ENCODE data around the gene POU2F2.
A peak's percentile ranks its signal among the peaks of the same experiment; 100 is the strongest.
"Not testable (repeated sequence)": the region's sequence is repeated elsewhere in the genome, so short reads cannot be mapped to it uniquely, and the experiment has no call there.

The POU2F2 gene

DNA sequence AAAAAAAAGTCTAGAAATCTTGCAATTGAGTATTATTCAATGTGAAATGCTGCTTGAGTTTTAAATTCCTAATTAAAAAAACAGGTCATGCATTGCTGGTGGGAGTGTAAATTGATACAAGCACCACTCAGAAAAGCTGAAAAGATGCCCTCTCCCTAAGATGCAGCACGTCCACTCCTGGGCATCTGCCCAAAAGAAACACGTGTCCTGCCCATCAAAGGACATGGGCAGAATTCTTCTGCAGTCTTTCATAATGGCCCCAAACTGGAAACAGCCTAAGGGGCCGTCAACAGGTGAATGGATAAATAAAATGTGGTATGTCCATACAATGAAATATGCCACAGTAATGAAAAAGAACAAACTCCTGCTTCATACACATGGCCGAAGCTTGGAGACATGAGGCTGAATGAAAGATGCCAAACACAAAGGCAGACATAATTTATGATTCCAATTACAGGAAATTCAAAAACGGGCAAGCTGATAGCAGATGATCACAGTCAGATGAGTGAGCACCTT, 7.8 kb downstream of the POU2F2 start:
- DNase-seq, result no peak

DNA sequence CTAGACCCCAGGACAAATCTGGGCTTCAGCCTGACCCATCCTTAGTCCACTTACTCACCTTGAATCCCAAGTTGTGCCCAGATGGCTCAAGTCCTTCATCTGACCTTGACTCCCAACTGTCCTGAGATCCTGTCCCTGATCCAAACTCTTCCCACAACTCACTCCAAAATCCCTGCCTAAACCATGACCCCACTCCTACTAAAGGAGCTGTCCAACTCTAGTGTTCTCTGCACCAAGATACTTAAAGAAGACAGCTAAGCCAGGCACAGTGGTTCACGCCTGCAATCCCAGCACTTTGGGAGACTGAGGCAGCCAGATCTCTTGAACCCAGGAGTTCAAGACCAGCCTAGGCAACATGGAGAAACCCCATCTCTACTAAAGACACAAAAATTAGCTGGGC, 8.5 kb downstream of the POU2F2 start:
- no peak for DNase-seq

DNA sequence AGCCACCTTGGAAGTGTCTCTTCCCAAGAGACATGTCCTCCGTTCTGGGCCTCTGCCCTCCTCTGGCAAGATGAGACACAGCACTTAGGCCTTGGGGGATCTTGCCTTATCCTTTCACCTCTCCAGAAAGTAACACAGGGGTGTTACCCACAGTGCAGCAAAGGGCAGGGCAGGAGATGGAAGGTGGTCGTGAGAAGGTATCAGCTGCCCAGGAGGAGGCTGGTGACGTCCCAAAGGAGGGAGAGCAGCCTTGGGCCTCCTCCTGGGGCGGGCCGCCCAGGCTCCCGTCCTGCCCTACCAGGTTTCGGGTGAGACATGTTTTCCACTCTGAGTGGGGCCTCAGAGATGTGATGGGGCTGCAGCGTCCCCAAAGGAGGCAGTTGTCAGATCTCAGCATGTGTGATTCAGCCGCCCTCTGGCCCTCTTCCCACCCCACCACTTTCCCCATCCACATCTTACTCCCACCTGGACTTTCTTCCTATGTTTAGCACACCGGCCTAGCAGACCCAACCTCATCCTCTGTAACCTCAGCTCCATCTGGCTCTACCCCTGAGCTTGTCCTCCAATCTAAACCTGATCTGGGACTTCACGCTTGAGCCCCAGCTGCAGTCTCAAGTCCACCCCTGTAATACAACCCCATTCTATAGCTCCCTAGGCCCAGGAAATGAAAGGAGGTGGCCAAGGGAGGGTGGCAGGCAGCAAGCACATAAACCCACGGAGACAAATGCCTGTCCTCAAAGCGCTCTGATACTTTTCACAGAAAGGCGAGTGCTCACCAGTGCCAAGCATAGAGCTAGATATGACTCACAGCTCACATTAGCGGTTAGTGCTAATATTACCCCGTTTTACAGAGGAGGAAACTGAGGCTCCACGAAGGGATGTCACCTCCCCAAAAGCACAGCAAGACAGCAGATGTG, 9.3 kb downstream of the POU2F2 start:
- DNase-seq, result no peak

DNA sequence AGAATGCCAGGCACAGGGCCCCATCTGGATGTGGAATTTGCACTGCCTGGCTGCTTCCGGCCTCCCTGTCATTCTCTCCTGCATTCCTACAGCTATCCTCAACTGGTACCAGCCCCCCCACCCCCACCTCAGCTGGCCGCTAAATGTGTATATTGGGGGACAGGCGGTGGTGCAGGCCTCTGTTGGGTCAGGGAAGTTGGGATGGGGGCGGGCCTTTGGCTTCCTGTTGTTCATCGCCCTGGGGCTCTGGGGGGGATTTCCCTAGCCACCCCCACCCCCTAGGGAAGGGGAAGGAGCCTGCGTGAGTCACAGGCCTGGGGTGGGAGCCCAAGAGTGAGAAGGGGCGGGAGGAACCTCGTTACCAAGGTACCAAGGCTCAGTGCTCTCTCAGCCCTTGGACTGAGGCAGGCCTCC, 10.6 kb downstream of the POU2F2 start:
- no peak for DNase-seq

DNA sequence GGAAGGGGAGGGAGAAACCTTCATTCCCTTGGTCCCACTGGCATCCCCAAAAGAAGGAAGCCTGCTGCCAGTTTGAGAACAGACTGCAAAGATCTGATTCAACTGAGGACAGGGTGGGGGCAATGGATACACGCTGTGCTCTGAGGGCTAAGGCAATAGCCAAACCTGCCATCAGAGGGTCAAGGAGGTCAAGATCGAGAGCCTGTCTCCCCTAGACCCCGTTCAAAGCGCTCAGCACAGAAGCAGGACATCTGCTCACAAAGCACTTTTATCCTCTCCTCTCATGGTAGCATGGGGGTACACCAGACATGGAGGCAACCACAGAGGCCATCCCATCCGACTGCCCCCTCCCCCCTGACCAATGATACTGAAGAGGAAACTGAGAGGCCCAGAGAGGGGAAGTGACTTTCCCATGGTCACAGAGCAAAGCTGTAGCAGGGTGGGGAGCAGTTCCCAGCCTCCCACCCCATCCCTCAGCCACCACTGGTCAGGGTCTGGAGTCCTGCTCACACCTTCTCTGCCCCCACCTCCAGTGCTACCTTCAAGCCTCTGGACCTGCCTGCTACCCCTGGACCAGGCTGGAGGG, 11.1 kb downstream of the POU2F2 start:
- no peak for DNase-seq

DNA sequence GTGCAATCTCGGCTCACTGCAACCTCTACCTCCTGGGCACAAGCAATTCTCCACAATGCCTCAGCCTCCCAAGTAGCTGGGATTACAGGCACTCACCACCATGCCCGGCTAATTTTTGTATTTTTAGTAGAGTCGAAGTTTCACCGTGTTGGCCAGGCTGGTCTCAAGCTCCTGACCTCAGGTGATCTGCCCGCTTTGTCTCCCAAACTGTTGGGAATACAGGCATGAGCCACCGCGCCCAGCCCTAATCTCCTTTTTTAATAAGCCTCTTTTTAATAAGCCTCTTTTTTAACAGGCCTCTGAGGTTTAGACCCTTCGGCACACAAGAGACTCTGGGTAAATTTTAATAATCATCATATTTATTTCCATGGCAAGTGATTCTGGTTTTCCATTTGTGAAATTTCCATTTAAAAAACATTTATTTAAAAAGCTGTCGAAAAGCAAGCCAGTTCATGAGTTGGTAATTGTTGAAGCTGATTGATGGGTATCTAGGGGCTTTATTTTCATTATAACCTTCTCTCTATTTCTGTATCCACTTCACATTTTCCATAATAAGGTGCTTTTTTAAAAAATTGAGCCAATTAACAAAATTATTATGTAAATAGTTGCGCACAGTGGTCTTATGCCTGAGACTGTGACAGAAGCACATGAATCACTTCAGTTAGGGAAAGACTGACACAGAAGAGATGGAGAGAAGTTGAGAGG, 11.8 kb downstream of the POU2F2 start:
- DNase-seq, result no peak

DNA sequence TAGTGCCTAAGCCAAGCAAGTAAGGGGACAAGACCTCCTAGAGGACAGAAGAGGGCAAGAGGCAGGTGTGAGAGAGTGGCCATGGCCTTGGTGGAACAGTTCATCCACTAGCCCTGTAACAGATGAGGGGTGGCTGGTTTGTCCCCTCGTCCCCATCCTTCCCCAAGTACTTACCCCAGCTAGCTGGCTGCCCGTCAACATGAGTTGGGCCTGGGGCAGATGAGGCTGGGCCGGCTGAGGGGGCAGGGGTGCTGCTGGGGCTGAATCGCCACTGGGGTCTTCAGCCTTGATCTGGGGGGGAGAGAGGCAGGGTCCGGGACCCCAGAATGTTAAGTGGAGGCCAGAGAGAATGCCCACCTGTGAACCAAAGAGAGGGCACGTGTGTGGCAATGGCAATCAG, 15.2 kb downstream of the POU2F2 start:
- DNase-seq, result no peak

DNA sequence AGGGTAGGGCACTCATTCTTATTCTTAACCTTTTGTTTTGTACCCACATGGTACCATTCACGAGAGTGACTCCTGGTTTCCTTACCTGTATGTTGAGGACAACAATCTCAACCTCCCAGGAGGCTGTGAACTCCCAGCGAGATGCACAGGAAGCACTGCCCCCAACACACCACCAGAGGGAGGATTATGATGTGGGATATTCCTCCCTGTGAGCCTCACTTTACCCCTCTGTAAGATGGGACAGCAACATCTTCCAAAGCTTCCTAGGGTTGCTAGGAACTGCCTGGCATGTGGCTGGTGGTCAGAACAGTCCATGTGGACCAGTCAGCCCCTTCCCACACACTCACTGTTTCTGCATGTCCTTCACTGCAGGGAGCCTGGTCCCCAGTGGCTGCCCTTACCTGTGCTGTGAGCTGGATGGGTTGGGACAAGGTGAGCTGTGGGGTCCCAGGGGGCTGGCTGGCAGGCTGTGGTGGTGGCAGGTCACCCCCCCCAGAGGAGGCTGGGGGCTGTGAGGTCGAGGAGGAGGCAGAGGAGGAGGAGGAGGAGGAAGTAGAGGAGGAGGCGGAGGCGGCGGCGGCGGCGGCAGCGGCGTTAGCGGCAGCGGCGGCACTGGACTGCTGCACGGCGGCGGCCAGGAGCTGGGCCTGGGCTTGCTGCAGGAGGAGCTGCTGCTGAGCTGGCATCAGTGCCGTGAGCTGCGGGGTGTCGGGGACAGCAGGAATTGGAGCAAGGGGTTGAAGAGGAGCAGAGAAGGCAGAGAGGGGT, 15.8 kb downstream of the POU2F2 start:
- DNase-seq, result no peak

DNA sequence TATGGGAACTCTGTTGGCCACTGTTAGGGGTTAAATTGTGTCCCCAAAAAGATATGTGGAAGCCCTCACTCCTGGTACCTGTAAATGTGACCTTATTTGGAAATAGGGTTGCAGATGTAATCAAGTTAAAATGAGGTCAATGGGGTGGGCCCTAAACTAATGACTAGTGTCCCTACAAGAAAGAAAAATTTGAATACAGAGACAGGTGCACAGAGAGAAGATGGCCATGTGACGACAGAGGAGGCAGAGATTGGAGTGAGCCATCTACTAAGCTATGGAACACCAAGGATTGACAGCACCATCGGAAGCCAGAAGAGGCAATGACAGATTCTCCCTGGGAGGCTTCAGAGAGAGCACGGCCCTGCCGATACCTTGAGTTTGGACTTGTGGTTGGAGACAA, 16.5 kb downstream of the POU2F2 start:
- DNase-seq, result no peak

DNA sequence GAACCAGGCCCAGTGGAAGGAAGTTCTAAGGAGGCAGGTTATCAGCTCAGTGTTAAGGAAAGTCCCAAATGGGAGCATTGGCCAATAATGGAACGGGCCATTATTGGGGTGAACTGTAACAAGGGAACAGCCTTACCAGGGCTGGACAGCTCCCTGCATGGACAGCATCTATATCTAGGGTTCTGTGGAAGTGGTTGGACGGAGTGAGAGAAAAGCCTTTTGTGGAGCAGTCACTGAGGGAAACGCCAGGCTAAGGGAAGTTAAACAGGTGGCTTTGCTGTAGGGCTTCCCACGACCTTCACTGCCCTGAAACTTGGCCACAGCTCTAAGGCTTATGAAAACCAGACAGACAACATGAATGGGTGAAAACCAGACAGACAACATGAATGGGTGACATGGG, 17.0 kb downstream of the POU2F2 start:
- no peak for DNase-seq

DNA sequence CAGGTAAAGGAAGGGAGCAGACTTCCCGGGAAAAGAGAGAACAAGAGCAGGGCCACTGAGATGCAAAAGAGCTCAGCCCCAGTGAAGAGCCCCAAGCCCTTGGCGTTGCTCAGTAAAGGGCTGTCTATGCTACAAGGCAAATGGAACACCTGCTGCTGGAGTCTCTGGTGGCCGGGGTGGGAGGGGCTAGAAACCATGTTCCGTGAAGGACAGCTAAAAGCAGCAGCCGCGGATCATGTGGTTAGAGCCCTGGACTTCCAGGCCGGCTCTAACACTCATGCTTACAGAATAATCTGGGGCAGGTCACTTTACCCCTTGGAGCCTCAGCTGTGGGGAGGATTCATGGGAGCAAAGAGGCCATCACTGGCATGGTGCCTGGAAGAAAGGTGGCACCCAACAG, 17.8 kb downstream of the POU2F2 start:
- DNase-seq, result peak; percentile 95 to 96

DNA sequence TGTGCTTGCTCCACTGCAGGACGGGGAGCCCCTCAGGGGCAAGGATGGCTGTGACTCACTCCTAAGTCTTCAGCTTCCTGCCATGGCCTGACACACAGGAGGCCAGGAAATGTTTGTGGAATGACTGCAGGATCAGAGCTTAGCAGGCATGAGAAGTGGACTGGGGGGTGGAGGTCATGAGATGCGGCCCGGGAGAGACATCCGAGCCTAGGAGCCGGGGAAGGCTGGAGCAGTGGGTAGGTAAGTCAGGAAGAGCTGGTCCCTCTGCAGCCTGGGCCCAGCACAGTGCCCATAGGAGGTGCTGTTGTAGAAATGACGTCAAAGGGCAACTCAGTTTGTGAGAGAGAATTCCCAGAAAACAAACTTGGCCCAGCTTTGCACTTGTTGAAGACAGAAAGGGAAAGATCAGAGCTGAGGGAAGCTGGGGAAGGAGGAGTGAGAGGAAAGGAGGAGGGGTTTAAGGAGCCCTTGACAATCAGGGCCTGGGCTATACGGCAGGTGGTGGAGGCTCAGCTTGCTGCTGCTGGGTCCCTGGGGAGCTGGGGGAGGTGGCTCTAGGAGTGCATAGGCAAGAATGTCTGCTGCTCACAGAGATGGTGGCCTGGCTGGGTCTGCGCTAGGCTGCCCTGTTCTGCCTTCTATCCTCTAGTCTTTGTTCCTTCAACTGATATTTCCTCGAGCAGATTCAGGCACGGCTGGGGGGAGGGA, 18.5 kb downstream of the POU2F2 start:
- DNase-seq, result peak; percentile 91 to 97

DNA sequence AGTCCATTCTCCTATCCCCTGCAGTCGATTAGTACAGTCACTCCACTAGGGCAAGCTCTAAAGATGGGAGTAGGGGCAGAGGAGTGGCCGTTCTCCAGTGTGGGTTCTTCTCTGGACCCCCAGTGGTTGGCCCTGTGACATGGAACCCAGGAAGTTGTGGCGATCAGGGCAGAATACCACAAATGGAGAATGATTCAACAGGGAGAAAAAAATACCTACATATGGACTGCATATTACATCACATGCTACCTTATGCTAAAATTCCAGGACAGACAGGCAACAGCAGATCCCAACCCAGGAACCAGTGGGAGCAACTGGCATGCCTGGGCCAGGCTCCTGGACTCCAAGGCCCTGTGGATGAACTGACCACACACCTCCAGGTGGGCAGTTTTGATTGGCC, 20.4 kb downstream of the POU2F2 start:
- no peak for DNase-seq

DNA sequence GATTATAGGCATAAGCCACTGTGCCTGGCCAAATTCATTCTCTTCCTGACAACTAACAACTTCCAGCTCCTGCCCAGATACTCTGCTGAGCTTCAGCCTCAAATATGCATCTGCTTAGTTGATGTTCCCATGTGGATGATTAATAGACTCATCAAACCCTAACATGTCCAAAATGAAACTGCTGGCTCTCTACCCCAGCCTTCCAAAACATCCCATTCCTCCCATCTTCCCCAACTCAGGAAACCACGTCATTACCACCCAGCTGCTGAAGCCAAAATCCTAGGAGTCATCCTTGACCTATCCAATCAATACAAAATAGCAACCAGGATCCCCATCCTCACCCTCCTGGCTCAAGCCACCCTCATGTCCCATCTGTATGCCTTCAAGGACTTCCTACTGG, 20.9 kb downstream of the POU2F2 start:
- no peak for DNase-seq

DNA sequence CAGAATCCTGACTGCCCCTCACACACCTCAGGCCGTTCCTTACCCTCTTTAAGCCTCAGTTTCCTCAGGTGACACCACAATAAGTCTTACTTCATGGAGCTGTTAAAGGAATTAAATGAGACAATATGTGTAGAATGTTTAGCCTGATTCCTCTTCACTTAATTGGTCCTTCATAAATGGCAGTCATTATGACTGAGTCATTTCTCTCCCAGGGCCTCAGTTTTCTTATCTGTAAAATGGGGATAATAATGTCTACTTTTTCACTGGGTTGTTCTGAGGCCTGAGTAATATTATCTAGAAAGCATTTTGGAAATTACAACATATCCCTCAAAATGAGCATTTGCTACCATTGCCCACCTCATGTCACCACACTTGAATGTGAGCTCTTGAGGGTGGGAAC, 21.6 kb downstream of the POU2F2 start:
- DNase-seq, result no peak

DNA sequence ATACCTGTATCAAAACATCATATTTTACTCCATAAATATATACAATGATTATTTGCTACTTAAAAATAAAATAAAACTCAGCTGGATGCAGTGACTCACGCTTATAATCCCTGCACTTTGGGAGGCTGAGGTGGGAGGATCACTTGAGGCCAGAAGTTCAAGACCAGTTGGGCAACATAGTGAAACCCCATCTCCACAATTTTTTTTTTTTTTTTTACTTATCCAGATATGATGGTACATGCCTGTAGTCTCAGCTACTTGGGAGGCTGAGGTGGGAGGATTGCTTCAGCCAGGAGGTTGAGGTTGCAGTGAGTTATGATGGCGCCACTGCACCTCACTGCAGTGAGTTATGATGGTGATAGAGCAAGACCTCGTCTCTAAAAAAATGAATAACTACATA, 22.4 kb downstream of the POU2F2 start:
- no peak for DNase-seq

DNA sequence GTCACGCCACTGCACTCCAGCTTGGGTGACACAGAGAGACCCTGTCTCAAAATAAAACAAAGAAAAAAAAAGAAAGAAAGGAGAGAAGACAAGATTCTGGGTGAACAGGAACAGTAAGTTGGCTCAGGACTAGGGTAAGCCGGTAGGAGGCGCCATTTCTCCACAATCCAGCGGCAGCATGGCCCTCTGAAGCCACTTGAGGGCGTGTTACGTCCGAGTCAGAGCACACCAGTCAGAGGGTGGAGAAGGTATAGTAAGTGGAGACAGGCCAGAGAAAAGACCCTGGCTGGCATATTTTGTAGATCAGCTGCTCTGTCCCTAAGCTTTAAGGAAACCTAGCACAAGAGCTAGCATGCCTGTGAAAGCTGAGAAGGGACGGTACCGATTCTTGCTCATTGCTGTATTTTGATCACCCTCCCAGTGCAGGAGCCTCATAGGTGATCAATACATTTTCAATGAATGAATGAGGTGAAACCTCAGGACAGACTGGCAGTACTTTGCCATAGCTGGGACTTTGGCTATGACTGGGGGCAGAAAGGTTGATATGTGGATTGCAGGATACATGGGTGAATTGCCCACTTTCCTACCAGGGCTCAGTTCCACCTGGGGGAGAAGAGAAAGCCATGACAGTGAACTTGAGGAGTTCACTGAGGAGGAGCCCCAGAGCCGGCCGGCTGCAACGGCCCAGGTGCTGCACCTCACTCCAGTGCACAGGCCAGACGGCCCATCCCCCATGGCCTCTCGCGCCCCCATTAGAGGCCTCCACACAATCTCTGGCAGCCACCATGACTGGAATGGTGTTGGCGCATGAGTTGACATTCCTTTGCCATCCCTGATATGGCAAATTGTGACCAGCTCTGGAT, 23.5 kb downstream of the POU2F2 start:
- peak; percentile 85 to 90 for DNase-seq

DNA sequence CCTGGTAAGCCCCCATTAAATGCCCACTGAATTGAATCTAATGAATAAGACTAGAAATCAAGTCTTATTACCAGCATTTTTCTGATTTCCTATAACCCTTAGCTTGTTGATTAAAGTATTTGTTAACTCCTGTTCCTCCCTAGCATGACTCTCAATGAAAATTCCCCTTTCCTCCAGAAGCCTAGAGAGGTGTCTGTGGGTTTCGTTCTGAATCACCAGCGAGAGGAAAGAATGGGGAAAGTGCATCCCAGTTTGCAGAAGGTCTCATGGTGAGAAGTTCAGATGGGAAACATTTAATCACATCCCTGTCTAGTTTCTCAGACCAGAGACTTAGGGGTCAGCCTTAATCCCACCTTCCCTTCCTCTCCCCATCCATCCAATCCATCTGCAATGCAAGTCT, 26.9 kb downstream of the POU2F2 start:
- no peak for DNase-seq

DNA sequence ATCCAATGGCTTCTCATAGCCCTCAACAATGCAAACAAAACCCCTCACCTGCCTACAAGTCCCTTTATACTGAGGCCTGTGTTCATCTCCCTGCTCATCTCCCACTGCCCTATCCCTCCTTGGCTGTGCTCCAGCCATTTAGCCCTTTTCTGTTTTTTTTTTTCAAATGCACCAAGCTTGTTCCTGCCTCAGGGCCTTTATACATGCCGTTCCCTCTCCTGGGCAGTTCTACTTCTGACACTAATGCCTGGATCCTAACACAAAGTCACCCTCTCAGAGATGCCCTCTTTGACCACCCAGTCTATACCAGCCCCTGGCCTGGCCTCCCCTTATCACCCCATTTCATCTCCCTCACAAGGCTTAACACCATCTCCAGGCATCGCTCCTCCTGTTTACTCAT, 29.4 kb downstream of the POU2F2 start:
- DNase-seq, result no peak

DNA sequence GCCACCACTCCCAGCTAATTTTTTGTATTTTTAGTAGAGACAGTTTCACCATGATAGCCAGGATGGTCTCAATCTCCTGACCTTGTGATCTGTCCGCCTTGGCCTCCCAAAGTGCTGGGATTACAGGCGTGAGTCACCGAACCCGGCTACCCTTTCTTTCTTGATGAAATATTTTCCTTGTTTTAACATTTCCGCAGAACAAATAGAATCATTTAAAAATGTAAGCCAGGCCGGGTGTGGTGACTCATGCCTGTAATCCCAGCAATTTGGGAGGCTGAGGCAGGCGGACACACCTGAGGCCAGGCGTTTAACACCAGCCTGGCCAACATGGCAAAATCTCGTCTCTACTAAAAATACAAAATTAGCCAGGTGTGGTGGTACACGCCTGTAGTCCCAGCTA, 32.0 kb downstream of the POU2F2 start:
- not testable (repeated sequence) for DNase-seq

DNA sequence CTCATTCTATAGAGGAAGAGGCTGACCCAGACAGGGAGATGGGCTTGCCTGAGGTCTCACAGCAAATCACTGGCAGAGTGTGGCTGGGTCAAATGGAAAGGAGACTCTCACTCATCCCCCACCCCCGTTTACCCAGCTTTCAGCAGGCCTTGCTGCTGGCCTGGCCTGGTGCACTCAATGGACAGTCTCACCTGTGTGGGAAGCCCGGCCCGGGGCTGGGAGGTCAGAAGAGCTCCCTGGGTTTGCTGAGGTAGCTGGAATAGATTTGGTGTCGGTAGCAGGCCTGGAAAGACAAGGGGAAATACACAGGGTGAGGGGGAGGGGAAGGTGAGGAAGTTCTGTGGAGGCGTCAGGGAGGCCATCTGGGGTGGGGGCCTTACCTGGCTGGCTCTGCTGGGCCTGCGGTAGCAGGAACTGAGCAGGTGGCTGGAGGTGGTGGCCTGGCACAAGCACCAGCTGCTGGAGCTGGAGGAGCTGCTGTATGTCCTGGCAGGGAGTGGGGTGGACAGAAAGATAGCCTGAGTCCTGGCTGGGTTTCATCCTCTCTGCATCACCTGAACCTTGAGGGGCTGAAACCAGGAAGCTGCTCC, 32.8 kb downstream of the POU2F2 start:
- DNase-seq, result no peak

Data from NCI-H187 (cell line).